Measurements from ENCODE around the gene ZFP92.

- no peak for TF ChIP-seq CTCF (IDR thresholded peaks at IDR 0.05)
- no peak for TF ChIP-seq POLR2AphosphoS5 (IDR thresholded peaks at IDR 0.05)
These were observed 24.6 kb downstream of the ZFP92 start for GRCh38 chrX:153435845-153436244.
